ENCODE results near the gene NUP188. TPM values are rescaled to one million over a fixed set of nuclear protein-coding genes. Genes with fewer than 3 reads are reported as not detected.
A peak's percentile ranks its signal among the peaks of the same experiment; 100 is the strongest.

The NUP188 gene
- total RNA-seq, 3 donors from 2014 or later: 32.3 to 49.5 (median 36.0) TPM

GRCh38 chr9:128921881-128922763 is 25.4 kb upstream of the NUP188 start:
- Histone ChIP-seq H3K9me3 (no peaks in the 10 kb centered on the region), H3K4me1 (peaks cover 0 to 3% of the 10 kb centered on the region in 2 donors), H3K27me3 (no peaks in the 10 kb centered on the region), H3K4me3 (peak overlapping the region; percentile 56 to 83 (median 67)), H3K27ac (peak overlapping the region; percentile 94 to 96), H3K36me3 (no peaks in the 10 kb centered on the region)
- DNase-seq (ENCODE audit: low spot score in 2 of 2): peak in 1 of 2 donors; percentile 39
- intact Hi-C loops (cut with DNase I; ENCODE audit: low total_unique reads): no loop called here
- TF ChIP-seq CTCF (IDR thresholded peaks at IDR 0.05) (peak in 2 of 3 donors; percentile 23 to 27), POLR2A (IDR thresholded peaks at IDR 0.05) (no peak), POLR2AphosphoS5 (IDR thresholded peaks at IDR 0.05) (peak in 1 of 3 donors; percentile 40)

GRCh38 chr9:128923493-128923883 is 24.0 kb upstream of the NUP188 start:
- no peaks in the 10 kb centered on the region for H3K27me3 ChIP-seq
- H3K4me1 ChIP-seq: peaks cover 0 to 3% of the 10 kb centered on the region in 2 donors
- H3K27ac ChIP-seq: peak overlapping the region; percentile 15 to 66
- TF ChIP-seq POLR2A (IDR thresholded peaks at IDR 0.05) (no peak), CTCF (IDR thresholded peaks at IDR 0.05) (no peak), POLR2AphosphoS5 (IDR thresholded peaks at IDR 0.05) (no peak)
- DNase-seq (ENCODE audit: low spot score in 2 of 2): no peak
- no peaks in the 10 kb centered on the region for H3K9me3 ChIP-seq
- H3K4me3 ChIP-seq: no peak overlapping the region
- no peaks in the 10 kb centered on the region for H3K36me3 ChIP-seq
- intact Hi-C loops (cut with DNase I; ENCODE audit: low total_unique reads): no loop called here

- H3K27ac ChIP-seq: peak overlapping the region; percentile 4 to 8
These were observed 19.6 kb upstream of the NUP188 start for GRCh38 chr9:128927731-128928411.

GRCh38 chr9:128928624-128929023 is 18.9 kb upstream of the NUP188 start:
- TF ChIP-seq CTCF (IDR thresholded peaks at IDR 0.05): no peak
- no peak for TF ChIP-seq POLR2A (IDR thresholded peaks at IDR 0.05)
- no peak for TF ChIP-seq POLR2AphosphoS5 (IDR thresholded peaks at IDR 0.05)
- Histone ChIP-seq H3K9me3 (no peaks in the 10 kb centered on the region), H3K4me1 (no peaks in the 10 kb centered on the region), H3K36me3 (no peaks in the 10 kb centered on the region), H3K27me3 (no peaks in the 10 kb centered on the region), H3K4me3 (no peak overlapping the region), H3K27ac (no peak overlapping the region)
- DNase-seq (ENCODE audit: low spot score in 2 of 2): no peak
- intact Hi-C loops (cut with DNase I; ENCODE audit: low total_unique reads): no loop called here

More at GRCh38 chr9:128927731-128928411, 19.6 kb upstream of the NUP188 start:
- intact Hi-C loops (cut with DNase I; ENCODE audit: low total_unique reads): no loop called here
- Histone ChIP-seq H3K27me3 (no peaks in the 10 kb centered on the region), H3K4me1 (no peaks in the 10 kb centered on the region), H3K36me3 (no peaks in the 10 kb centered on the region), H3K9me3 (no peaks in the 10 kb centered on the region), H3K4me3 (no peak overlapping the region)
- DNase-seq (ENCODE audit: low spot score in 2 of 2): peak in 1 of 2 donors; percentile 46
- TF ChIP-seq POLR2AphosphoS5 (IDR thresholded peaks at IDR 0.05): peak in 2 of 3 donors; percentile 19 to 45
- no peak for TF ChIP-seq POLR2A (IDR thresholded peaks at IDR 0.05)
- peak; percentile 79 to 95 (median 85) for TF ChIP-seq CTCF (IDR thresholded peaks at IDR 0.05)

GRCh38 chr9:128929560-128929959 is 17.9 kb upstream of the NUP188 start:
- H3K27ac ChIP-seq: no peak overlapping the region
- no peaks in the 10 kb centered on the region for H3K9me3 ChIP-seq
- H3K4me3 ChIP-seq: no peak overlapping the region
- H3K27me3 ChIP-seq: no peaks in the 10 kb centered on the region
- no peak for DNase-seq (ENCODE audit: low spot score in 2 of 2)
- H3K36me3 ChIP-seq: no peaks in the 10 kb centered on the region
- no peaks in the 10 kb centered on the region for H3K4me1 ChIP-seq
- intact Hi-C loops (cut with DNase I; ENCODE audit: low total_unique reads): no loop called here
- TF ChIP-seq CTCF (IDR thresholded peaks at IDR 0.05) (no peak), POLR2A (IDR thresholded peaks at IDR 0.05) (no peak), POLR2AphosphoS5 (IDR thresholded peaks at IDR 0.05) (no peak)
